ENCODE measurements around the gene CES4A.
"Not testable (repeated sequence)": the region's sequence is repeated elsewhere in the genome, so short reads cannot be mapped to it uniquely, and the experiment has no call there.

The CES4A gene

GRCh38 chr16:66988197-66988788, at the start of gene CES4A:
TSS of gene CES4A (plus strand) at chr16:66988589. CDS start at chr16:66988773, 184 bp downstream.
- FAIRE-seq = peak; percentile 94
- DNase-seq (ENCODE audit: low spot score) = peak; percentile 88

DNA sequence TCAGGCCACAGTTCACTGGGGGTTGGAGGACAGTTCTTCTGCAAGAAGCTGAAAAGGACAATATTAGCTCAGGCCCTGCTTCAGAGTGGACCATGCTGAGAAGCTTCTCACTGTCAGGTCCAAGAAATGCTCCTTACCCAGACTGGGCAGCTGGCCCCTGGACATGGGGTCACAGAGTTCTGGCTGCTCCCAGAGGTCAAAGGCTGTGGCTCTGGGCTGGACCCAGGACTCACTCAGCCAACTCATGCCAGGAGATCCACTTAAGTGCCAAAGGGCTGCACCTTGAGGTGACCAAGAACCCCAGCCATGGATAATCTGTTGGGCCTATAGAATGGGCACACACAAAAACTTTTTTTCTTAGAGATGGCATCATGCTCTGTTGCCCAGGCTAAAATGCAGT, 49.0 kb upstream of the CES4A start:
- DNase-seq (ENCODE audit: low spot score) = no peak

GRCh38 chr16:66940236-66940635, 48.2 kb upstream of the CES4A start:
- no peak for DNase-seq (ENCODE audit: low spot score)
- FAIRE-seq = no peak

More for the DNA sequence above, 49.0 kb upstream of the CES4A start:
- FAIRE-seq = no peak

- no peak for FAIRE-seq
- no peak for DNase-seq (ENCODE audit: low spot score)
These were observed 45.4 kb upstream of the CES4A start for GRCh38 chr16:66942981-66943380.

- DNase-seq (ENCODE audit: low spot score) = no peak
- no peak for FAIRE-seq
These were observed 44.8 kb upstream of the CES4A start for GRCh38 chr16:66943426-66944053.

- DNase-seq (ENCODE audit: low spot score) (no peak), FAIRE-seq (no peak)
These were observed 44.3 kb upstream of the CES4A start for GRCh38 chr16:66944054-66944441.

- not testable (repeated sequence) for FAIRE-seq; DNase-seq (ENCODE audit: low spot score)
These were observed 43.4 kb upstream of the CES4A start for GRCh38 chr16:66944971-66945370.

DNA sequence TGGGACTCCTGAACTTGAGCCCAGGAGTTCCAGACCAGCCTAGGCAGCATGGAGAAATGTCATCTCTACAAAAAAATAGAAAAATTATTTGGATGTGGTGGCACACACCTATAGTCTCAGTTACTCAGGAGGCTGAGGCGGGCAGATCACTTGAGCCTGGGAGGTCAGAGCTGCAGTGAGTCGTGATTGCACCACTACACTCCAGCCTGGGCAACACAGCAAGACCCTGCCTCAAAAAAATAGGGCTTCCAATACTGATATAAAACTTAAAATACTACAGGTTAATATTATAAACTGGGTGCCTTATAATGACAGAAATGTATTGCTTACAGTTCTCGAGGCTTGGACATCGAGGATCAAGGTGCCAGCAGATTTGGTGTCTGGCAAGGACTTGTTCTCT, 42.5 kb upstream of the CES4A start:
- DNase-seq (ENCODE audit: low spot score) = no peak
- no peak for FAIRE-seq

- no peak for FAIRE-seq
- no peak for DNase-seq (ENCODE audit: low spot score)
These were observed 41.8 kb upstream of the CES4A start for GRCh38 chr16:66946541-66946940.

- DNase-seq (ENCODE audit: low spot score) (no peak), FAIRE-seq (no peak)
These were observed 41.5 kb upstream of the CES4A start for GRCh38 chr16:66946974-66947301.

- DNase-seq (ENCODE audit: low spot score) (peak; percentile 63), FAIRE-seq (peak; percentile 79)
These were observed 40.9 kb upstream of the CES4A start for GRCh38 chr16:66947302-66948065.

DNA sequence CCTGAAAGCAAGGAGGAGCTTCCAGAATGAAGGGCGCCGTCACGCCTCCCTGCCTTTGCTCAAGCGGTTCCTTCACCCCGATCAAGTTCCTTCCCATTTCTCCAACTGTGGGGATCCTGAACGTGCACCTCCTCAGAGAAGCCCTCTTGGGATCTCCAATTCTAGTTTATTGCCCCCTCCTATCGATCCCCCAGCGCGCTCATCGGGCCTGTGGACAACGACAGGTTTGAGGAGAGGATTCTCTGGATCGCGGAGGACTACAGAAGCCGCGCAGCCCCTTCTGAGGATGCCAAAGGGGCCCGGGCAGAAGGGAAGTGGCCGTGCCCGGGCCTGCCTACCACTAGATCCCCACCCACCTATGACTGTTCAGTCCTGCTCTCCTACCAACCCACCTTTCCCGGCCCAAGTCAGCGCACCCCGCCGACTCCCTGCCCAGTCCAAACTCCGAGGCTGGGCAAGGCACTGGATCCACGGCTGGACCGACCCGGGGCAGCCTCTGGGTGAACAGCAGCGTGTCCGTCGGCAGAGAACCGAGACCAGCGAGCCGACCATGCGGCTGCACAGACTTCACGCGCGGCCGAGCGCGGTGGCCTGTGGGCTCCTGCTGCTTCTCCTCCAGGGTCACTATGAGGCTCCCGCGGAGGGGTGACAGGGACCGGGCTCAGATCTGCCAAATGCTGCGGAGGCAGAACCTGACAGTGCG, 40.1 kb upstream of the CES4A start:
- no peak for DNase-seq (ENCODE audit: low spot score)
- no peak for FAIRE-seq

DNA sequence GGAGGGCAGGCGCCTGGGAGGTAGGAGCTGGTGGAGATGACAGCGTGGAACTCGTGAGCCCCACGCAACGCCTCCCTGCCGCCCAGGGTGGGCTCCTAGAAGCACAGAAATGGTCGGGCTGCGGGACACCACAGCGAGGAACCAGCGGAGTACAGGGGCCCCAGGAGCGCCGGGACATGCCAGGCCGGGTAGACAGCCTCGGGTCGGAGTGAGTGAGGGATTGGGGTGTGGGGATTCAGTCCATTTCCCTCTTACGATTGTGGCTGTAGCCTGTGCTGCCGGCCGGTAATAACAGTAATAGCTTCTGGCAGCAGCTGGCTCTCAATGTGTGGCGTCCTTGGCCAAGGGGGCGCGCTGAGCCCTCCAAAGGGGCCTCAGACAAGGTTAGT, 39.6 kb upstream of the CES4A start:
- DNase-seq (ENCODE audit: low spot score) (no peak), FAIRE-seq (no peak)

- DNase-seq (ENCODE audit: low spot score) = no peak
These were observed 38.9 kb upstream of the CES4A start for GRCh38 chr16:66949472-66949871.

DNA sequence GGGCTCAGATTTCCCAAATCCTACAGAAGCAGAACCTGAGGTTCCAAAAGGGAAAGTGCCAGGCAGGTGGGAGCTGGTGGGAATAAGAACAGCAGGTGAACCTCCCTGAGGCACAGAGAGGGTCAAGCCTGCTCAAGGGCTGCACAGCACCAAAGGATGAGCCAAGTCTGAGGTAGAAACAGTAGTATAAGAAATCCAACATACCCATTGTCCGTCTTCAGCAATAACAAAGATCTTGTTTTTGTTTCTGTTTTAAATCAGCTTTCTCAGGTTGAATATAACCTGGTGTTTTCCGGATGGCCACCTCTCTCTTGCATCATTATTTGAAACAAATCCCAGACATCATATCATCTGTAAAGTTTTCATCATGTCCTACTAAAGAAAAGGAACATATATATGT, 38.0 kb upstream of the CES4A start:
- FAIRE-seq = no peak

More at GRCh38 chr16:66949472-66949871, 38.9 kb upstream of the CES4A start:
- FAIRE-seq = no peak

GRCh38 chr16:66950971-66951790, 37.2 kb upstream of the CES4A start:
- FAIRE-seq (no peak), DNase-seq (ENCODE audit: low spot score) (no peak)

More for the DNA sequence above, 38.0 kb upstream of the CES4A start:
- no peak for DNase-seq (ENCODE audit: low spot score)

- FAIRE-seq = no peak
- DNase-seq (ENCODE audit: low spot score) = no peak
These were observed 35.8 kb upstream of the CES4A start for GRCh38 chr16:66952430-66953110.

DNA sequence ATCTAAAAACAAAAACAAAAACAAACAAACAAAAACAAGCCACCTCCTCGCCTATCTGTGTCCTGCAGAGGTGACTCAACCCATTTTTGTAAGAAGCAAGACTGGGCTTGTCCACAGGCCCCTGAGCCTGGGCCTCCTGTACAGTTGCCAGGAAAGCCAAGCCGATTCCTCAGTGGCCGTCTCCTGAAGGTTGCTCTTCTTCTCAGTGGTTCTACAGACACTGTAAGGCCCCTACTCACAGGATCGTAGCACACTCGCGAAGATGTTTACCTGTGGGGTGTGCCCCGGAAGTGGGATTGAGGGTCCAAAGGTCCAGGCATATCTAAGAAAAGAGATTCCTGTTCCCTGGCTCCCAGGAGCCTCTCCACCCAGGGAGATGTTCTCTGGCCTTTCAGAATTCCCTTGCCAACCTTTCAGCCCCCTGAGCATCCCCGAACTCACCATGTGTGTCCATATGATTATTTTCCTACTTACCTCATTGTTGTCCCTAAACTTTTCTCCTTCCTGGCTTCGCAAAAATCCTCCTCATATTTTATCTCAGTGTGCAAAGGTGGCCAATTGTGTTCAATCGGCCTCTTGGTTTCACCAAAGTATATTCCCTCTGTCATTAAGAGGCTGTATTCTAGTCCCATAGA, 34.8 kb upstream of the CES4A start:
- no peak for DNase-seq (ENCODE audit: low spot score)
- no peak for FAIRE-seq

GRCh38 chr16:66954097-66954659, 34.2 kb upstream of the CES4A start:
- peak; percentile 52 for DNase-seq (ENCODE audit: low spot score)
- peak; percentile 14 for FAIRE-seq
